HEK293 (cell line): ENCODE measurements around the gene TIE1.

Source experiments
- CTCF ChIA-PET: fragments of 350-600 bp; formaldehyde crosslinking; extraction: SDS; loops from one replicate; lab custom pipeline; 2021; ENCODE audit warnings: antibody characterized with exemption; lab: Yijun Ruan, JAX
- POLR2A ChIA-PET: fragments of 300-600 bp; formaldehyde crosslinking; extraction: SDS; loops from one replicate; lab custom pipeline; 2020; ENCODE audit warnings: antibody characterized with exemption, inconsistent platforms; lab: Yijun Ruan, JAX
- H3K27ac ChIP-seq: fragments of 200-500 bp; sonication (Bioruptor generic); 2 replicates; pipeline ENCODE4 v1.5.1; 2014; ENCODE audit warnings: low read depth, low read length, control low read depth, inconsistent platforms; ENCODE audit errors: extremely low read depth
- H3K36me3 ChIP-seq, 2 experiments: fragments of 200-500 bp in 1 of 2; sonication (Bioruptor generic) in 1 of 2; 1 replicate in 1 of 2; 2 replicates in 1 of 2; pipeline ENCODE4 v1.5.1; 2014 to 2017; ENCODE audit warnings: inconsistent platforms in 2 of 2, low read length in 2 of 2; ENCODE audit not compliant: control insufficient read depth in 2 of 2, insufficient read depth in 1 of 2
- H3K4me1 ChIP-seq: fragments of 200-500 bp; sonication (Bioruptor generic); 2 replicates; pipeline ENCODE4 v1.5.1; 2014; ENCODE audit warnings: mild to moderate bottlenecking, low read length, inconsistent platforms; ENCODE audit not compliant: control insufficient read depth, insufficient read depth
- H3K4me3 ChIP-seq: 2 replicates; pipeline ENCODE4 v1.5.1; 2011; ENCODE audit warnings: low read depth, mild to moderate bottlenecking, control low read depth, low read length, moderate library complexity
- H3K9me3 ChIP-seq: fragments of 200-500 bp; sonication (Bioruptor generic); 2 replicates; pipeline ENCODE4 v1.5.1; 2014; ENCODE audit warnings: low read depth, low read length, inconsistent platforms; ENCODE audit not compliant: control insufficient read depth, insufficient read depth
- BCL11A ChIP-seq: fragments of 450-650 bp; formaldehyde crosslinking; IDR thresholded peaks from 2 replicates; pipeline ENCODE4 v1.5.1; 2016; ENCODE audit warnings: low read depth, missing biosample characterization, missing genetic modification characterization
- HIC1 ChIP-seq: fragments of 450-650 bp; formaldehyde crosslinking; IDR thresholded peaks from 2 replicates; pipeline ENCODE4 v1.5.1; 2016; ENCODE audit warnings: missing biosample characterization, missing genetic modification characterization
- PBX3 ChIP-seq: sonication (generic); formaldehyde crosslinking; IDR thresholded peaks from 2 replicates; pipeline ENCODE4 v1.8.1; 2022; ENCODE audit warnings: mild to moderate bottlenecking, moderate library complexity, missing genetic modification reagents
- REPIN1 ChIP-seq: fragments of 450-650 bp; formaldehyde crosslinking; IDR thresholded peaks from 2 replicates; pipeline ENCODE4 v1.5.1; 2017; ENCODE audit warnings: missing biosample characterization, missing genetic modification characterization, low read depth
- ZFP69B ChIP-seq: fragments of 450-650 bp; formaldehyde crosslinking; IDR thresholded peaks from 2 replicates; pipeline ENCODE4 v1.5.1; 2016; ENCODE audit warnings: missing biosample characterization, missing genetic modification characterization
- ZNF121 ChIP-seq: fragments of 450-650 bp; formaldehyde crosslinking; IDR thresholded peaks from 2 replicates; pipeline ENCODE4 v1.5.1; 2016; ENCODE audit warnings: missing biosample characterization, missing genetic modification characterization
- ZNF132 ChIP-seq: fragments of 450-650 bp; formaldehyde crosslinking; IDR thresholded peaks from 2 replicates; pipeline ENCODE4 v1.5.1; 2017; ENCODE audit warnings: missing biosample characterization, missing genetic modification characterization, borderline replicate concordance
- ZNF148 ChIP-seq: fragments of 450-650 bp; formaldehyde crosslinking; IDR thresholded peaks from 2 replicates; pipeline ENCODE4 v1.5.0; 2017; ENCODE audit warnings: missing biosample characterization, missing genetic modification characterization, borderline replicate concordance
- ZNF155 ChIP-seq: fragments of 450-650 bp; formaldehyde crosslinking; IDR thresholded peaks from 2 replicates; pipeline ENCODE4 v1.5.1; 2016; ENCODE audit warnings: missing biosample characterization, missing genetic modification characterization
- ZNF184 ChIP-seq: fragments of 450-650 bp; IDR thresholded peaks from 2 replicates; pipeline ENCODE4 v1.5.1; 2018; ENCODE audit warnings: missing biosample characterization, mild to moderate bottlenecking, missing genetic modification characterization
- ZNF274 ChIP-seq, 2 experiments: fragments of 200-500 bp in 1 of 2; fragments of 450-650 bp in 1 of 2; sonication (Bioruptor generic) in 1 of 2; formaldehyde crosslinking in 1 of 2; IDR thresholded peaks; 2 replicates each; pipeline versions ENCODE4 v1.5.1 to v1.6.1; 2014 to 2016; ENCODE audit warnings: borderline replicate concordance in 1 of 2, inconsistent platforms in 1 of 2, low read length in 1 of 2, missing biosample characterization in 1 of 2, missing genetic modification characterization in 1 of 2
- ZNF366 ChIP-seq: fragments of 450-650 bp; formaldehyde crosslinking; conservative IDR thresholded peaks from 2 replicates; pipeline ENCODE4 v1.5.1; 2016; ENCODE audit warnings: missing biosample characterization, missing genetic modification characterization
- ZNF585B ChIP-seq: fragments of 450-650 bp; formaldehyde crosslinking; IDR thresholded peaks from 2 replicates; pipeline ENCODE4 v1.5.1; 2016; ENCODE audit warnings: missing biosample characterization, missing genetic modification characterization
- ZNF792 ChIP-seq: fragments of 450-650 bp; formaldehyde crosslinking; IDR thresholded peaks from 2 replicates; pipeline ENCODE4 v1.5.1; 2016; ENCODE audit warnings: missing biosample characterization, missing genetic modification characterization

Gene TIE1

GRCh38 chr1:43286533-43286932, 14.2 kb upstream of the TIE1 start:
- Histone ChIP-seq H3K36me3 (no peaks in the 10 kb centered on the region), H3K4me1 (no peaks in the 10 kb centered on the region)
- POLR2A ChIA-PET, result no interaction called here
- no peak for TF ChIP-seq PBX3 (CRISPR knock-in tag)
- 0 out of 2 replicates have a peak, but pooled peaks have one; percentile 19 for TF ChIP-seq ZNF121 (tag by site-specific recombination)
- no peak for TF ChIP-seq ZFP69B (tag by site-specific recombination)
- TF ChIP-seq ZNF366 (tag by site-specific recombination), result no peak
- TF ChIP-seq ZNF274 (IDR thresholded peaks at IDR 0.05; ENCODE audit: low read length), result no peak
- no peak for TF ChIP-seq ZNF274 (tag by site-specific recombination; IDR thresholded peaks at IDR 0.05; ENCODE audit: borderline replicate concordance)
- no peak for TF ChIP-seq ZNF148 (tag by site-specific recombination)
- no peak for TF ChIP-seq REPIN1 (tag by site-specific recombination)
- no peak for TF ChIP-seq ZNF155
- TF ChIP-seq, all 188 proteins: peak for 1
- Histone ChIP-seq H3K27ac (no peak overlapping the region), H3K9me3 (no peaks in the 10 kb centered on the region), H3K4me3 (no peak overlapping the region)
- CTCF ChIA-PET, result interaction anchor here (1.6 to 1.7 kb wide), 3 partner anchors 8 to 60 kb away, joined by 4 to 5 read pairs (median 5); no protein-coding TSS in a partner anchor

GRCh38 chr1:43288058-43288784, 12.6 kb upstream of the TIE1 start:
- ChIA-PET CTCF (no interaction called here), POLR2A (no interaction called here)
- no peak overlapping the region for H3K27ac ChIP-seq
- no peaks in the 10 kb centered on the region for H3K36me3 ChIP-seq
- no peaks in the 10 kb centered on the region for H3K4me1 ChIP-seq
- TF ChIP-seq ZNF132 (tag by site-specific recombination) (no peak), ZNF792 (tag by site-specific recombination) (no peak), ZNF184 (no peak), HIC1 (tag by site-specific recombination) (no peak), ZNF585B (tag by site-specific recombination) (no peak), BCL11A (tag by site-specific recombination) (no peak)
- no peak overlapping the region for H3K4me3 ChIP-seq
- no peaks in the 10 kb centered on the region for H3K9me3 ChIP-seq
